Measurements from ENCODE around the gene CXXC5.

The CXXC5 gene

DNA sequence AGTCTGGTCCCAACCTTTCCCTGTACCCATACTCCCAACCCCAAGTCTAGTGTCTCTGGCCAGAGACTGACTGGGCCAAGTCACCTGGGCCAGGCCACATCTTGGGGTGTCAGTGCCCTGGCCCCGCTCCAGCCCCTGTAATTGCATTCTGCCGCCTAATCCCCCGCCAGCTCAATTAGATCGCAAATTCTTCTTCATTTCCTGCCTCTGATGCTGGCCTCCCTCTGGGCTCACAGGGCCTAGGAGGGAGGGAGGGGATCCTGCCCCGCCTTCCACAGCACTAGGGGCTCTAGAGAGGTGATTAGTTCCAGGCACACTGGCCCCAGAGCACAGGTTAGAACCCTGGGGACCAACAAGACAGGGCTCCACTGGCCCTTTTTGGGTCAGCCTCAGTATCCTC lies 5.5 kb downstream of the CXXC5 start:
- TF ChIP-seq, protein P1, sequence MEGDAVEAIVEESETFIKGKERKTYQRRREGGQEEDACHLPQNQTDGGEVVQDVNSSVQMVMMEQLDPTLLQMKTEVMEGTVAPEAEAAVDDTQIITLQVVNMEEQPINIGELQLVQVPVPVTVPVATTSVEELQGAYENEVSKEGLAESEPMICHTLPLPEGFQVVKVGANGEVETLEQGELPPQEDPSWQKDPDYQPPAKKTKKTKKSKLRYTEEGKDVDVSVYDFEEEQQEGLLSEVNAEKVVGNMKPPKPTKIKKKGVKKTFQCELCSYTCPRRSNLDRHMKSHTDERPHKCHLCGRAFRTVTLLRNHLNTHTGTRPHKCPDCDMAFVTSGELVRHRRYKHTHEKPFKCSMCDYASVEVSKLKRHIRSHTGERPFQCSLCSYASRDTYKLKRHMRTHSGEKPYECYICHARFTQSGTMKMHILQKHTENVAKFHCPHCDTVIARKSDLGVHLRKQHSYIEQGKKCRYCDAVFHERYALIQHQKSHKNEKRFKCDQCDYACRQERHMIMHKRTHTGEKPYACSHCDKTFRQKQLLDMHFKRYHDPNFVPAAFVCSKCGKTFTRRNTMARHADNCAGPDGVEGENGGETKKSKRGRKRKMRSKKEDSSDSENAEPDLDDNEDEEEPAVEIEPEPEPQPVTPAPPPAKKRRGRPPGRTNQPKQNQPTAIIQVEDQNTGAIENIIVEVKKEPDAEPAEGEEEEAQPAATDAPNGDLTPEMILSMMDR (IDR thresholded peaks at IDR 0.05; ENCODE audit: control extremely low read depth, extremely low read depth, low read depth, missing control alignments) = no peak
- POLR2A ChIA-PET = interaction anchor here (1.1 to 2.1 kb wide), 3 partner anchors 11 to 17 kb away, joined by 4 to 7 read pairs (median 5); no protein-coding TSS in a partner anchor
- DNase-seq (ENCODE audit: extremely low spot score) = no peak
- CTCF ChIA-PET = interaction anchor here (0.9 to 15.5 kb wide), 8 partner anchors 15 to 110 kb away, joined by 3 to 229 read pairs (median 4); no protein-coding TSS in a partner anchor

DNA sequence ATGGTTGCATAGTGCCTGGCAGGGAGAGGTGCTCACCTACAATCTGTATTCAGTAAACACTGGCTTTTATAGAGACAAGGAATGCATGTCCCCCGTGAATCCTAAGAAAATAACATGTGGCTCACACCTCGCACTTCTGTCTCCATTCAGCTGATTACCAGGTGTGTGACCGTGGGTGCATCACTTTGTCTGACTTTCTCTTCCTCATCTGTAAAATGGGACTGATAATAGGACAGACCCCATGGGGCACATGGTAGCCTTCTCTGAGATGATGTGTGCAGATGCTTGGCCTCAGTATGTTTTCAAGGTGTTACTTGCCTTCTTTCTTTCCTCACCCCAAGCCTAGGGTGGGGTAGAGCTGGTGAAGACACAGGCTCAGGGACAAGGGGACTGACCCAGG lies 6.3 kb downstream of the CXXC5 start:
- DNase-seq (ENCODE audit: extremely low spot score) = no peak
- CTCF ChIA-PET = interaction anchor here (1.0 to 15.5 kb wide), 11 partner anchors 9 to 109 kb away, joined by 3 to 229 read pairs (median 4); no protein-coding TSS in a partner anchor
- POLR2A ChIA-PET = interaction anchor here (0.6 to 2.1 kb wide), 4 partner anchors 10 to 1082 kb away, joined by 3 to 7 read pairs (median 6); no protein-coding TSS in a partner anchor
- TF ChIP-seq, protein P1 (IDR thresholded peaks at IDR 0.05; ENCODE audit: control extremely low read depth, extremely low read depth, low read depth, missing control alignments) = no peak

DNA sequence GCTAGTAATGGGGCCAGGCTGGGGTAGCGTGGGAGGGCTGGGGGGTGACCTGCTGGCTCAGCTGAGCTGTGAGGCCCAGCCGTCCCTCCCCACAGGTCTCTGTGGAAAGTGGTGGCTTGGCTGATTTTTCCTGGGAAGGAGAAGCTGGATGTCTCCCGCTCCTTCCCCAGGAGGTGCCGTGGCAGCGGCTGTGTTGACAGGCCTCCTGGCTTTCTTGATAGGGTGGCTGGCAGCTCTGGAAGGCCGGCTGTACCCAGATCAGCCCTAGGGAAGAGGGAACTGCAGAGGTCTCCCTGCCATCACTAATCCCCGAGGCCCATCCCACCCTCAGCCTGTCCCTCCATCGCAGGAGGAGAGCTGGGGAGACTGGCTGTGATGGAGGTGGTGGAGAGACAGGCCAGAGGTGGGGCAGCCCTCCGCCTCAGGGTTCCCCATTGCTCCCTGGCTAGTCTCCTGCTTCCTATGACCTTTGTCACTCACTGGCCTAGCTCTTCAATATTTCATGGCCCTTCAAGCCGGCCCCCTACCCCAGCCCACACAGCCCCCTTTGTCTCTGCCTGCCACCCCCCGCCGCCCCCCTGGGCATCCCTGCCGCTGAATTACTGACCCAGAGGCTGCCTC lies 6.8 kb downstream of the CXXC5 start:
- ChIA-PET CTCF (interaction anchor here (1.0 to 15.5 kb wide), 8 partner anchors 10 to 108 kb away, joined by 3 to 229 read pairs (median 4); no protein-coding TSS in a partner anchor), POLR2A (interaction anchor here (0.6 to 2.1 kb wide), 2 partner anchors 15 to 362 kb away, joined by 3 to 7 read pairs; no protein-coding TSS in a partner anchor)
- TF ChIP-seq, protein P1 (IDR thresholded peaks at IDR 0.05; ENCODE audit: control extremely low read depth, extremely low read depth, low read depth, missing control alignments) = no peak
- no peak for DNase-seq (ENCODE audit: extremely low spot score)

DNA sequence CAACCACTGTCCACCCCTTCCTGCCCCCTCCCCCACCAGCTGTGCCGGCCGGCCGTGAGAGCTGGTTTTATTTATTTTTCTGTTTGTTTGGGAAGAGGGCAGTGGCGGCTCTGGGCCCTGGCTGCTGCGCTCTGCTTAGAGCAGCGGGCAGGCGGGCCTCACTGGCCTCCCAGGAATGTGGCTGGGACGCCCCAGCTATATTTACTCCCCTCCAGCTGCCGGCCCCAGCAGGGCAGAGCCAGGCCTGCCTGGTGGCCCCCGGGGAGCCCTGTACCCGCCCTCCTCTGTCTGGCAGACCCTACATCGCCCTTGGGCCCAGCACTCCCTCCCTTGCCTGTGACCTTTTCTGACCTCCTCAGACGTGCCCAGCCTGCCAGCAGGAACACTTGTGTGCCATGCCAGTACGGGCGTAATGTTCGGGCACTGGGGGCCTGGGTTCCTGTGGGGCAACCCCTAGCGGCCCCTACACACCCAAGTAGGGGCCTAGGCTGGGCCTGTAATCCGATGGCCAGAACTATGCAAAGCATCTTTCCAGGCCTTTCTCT lies 7.7 kb downstream of the CXXC5 start:
- CTCF ChIA-PET = interaction anchor here (1.7 to 15.5 kb wide), 3 partner anchors 13 to 29 kb away, joined by 3 to 229 read pairs (median 122); no protein-coding TSS in a partner anchor
- TF ChIP-seq, protein P1 (IDR thresholded peaks at IDR 0.05; ENCODE audit: control extremely low read depth, extremely low read depth, low read depth, missing control alignments) = no peak
- POLR2A ChIA-PET = no interaction called here
- DNase-seq (ENCODE audit: extremely low spot score) = no peak

DNA sequence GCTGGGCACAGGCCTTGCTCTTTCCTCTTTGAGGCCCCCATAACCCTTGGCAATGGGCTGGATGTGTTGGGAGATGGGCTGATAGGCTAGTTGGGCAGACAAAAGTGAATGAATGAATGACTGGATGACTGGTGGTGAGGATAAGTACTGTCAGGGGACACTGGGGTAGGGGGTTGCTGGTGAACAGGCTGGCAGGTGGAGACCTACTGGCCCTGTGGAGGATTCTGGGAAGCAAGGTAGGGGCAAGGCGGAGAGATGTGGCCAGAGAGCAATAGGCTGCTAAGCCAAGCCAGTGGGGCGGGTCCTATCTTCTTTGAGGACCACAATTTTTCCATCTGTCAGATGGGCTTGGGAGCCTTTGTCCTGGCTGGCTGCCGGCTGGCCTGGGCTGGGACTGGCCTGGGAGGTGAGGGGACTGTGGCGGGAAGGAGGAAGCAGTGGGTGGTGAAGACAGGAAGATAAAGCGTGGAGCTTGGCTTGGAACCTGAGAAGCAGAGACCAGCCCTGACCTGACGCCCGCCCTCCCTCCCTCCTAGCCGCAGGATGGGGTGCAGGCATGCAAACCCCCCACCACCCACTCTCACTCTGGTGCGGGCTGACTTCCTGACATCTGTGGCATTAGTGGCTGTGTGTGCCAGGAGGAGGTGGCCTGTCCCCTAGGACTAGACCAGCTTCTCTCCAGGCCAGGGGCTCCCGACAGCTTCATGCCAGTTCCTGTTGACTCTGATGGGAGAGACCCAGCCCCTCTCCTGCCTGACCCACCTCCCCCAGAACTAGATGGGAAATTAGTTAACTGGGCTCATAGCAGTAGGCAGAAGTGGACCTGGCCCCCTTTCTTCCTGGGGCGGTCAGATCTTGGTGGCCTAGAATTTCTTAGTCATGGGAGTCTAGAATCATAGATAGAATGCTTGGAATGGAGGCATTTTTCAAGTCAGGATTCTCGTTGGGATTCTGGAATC lies 9.5 kb downstream of the CXXC5 start:
- TF ChIP-seq, protein P1 (IDR thresholded peaks at IDR 0.05; ENCODE audit: control extremely low read depth, extremely low read depth, low read depth, missing control alignments) = no peak
- CTCF ChIA-PET = interaction anchor here (0.8 to 8.4 kb wide), 9 partner anchors 10 to 130 kb away, joined by 3 to 122 read pairs (median 5); no protein-coding TSS in a partner anchor
- POLR2A ChIA-PET = interaction anchor here (0.6 to 3.8 kb wide), 4 partner anchors 9 to 21 kb away, joined by 3 to 22 read pairs (median 6); partner anchors contain the start of gene CXXC5
- no peak for DNase-seq (ENCODE audit: extremely low spot score)

All from GM10248 (cell line).